Central memory CD4-positive, alpha-beta T cell (primary cell): ENCODE measurements around the gene ZSWIM3.

Source experiments
- DNase-seq: peaks from one replicate; pipeline ENCODE4 v3.0.0; 2022

Gene ZSWIM3

GRCh38 chr20:45833030-45833882, 24.2 kb upstream of the ZSWIM3 start, which contains the start of gene SNX21:
Gene SNX21 (plus strand): TSS chr20:45833799. CDS start chr20:45833920, 121 bp downstream.
- peak; percentile 18 for DNase-seq

DNA sequence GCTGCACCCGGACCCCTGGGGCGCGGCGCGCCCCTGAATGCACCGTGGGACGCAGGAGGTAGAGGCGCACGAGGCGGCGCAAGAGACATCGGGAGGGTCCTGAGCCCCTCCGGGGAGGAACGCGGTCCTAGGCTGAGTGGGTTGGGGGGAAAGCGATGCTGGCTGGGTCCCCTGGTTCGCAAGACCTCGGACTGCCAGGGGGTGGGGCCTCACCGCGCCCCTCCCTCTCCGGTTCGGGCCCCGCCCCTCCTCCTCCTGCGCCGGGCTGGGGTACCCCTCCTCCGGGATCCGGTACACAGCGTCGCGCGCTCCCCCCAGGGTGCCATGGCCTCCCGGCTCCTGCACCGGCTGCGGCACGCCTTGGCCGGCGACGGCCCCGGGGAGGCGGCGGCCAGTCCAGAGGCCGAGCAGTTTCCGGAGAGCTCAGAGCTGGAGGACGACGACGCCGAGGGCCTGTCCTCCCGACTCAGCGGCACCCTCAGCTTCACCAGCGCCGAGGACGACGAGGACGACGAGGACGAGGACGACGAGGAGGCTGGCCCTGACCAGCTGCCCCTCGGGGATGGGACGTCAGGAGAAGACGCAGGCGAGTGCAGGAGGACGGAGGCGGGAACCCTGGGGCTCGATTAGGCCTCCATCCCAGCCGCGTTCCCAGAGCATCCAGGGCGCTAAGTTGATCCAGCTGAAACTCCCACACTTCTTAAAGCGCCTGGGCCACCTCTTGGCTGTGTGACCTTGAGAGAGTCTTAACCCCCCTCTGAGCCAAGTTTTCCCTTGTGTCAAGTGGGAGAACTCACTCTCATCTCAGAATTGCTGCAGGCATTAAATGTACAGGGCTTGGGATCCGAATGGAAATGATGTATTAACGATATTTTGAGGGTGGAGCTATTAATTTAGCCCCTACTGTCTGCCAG, 23.3 kb upstream of the ZSWIM3 start:
- peak; percentile 10 for DNase-seq

DNA sequence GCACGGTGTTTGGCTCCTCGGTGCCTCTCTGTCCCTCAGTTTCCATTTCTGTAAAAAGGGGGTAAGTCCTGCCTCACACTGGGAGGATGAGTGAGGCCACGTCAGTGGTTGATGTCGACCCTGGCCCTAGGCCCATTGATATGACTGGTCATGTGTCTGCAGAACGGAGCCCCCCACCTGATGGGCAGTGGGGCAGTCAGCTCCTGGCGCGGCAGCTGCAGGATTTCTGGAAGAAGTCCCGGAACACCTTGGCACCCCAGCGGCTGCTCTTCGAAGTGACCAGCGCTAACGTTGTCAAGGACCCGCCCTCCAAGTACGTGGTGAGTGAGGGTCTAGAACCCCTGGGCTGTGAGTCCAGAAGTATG, 22.6 kb upstream of the ZSWIM3 start:
- DNase-seq = no peak

DNA sequence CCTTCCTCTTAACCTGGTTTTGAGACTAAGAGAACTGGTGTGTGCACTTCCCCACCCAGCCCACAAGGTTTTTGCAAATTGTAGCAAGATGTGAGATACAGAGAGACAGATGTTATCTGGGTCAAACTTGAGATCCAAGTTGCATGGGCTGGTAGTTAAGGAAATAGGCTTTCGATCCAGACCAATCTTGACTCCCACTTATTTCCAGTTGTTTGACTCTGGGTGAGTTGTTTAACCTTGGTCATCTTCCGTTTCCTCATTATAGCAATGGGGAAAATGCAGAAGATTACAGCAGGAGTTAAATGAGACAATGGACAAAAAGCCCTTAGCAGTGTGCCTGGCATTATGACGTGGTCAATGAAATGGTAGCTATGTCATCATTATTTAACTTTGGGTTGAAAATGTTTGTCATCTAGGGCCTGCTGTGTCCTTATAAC, 22.1 kb upstream of the ZSWIM3 start:
- no peak for DNase-seq

DNA sequence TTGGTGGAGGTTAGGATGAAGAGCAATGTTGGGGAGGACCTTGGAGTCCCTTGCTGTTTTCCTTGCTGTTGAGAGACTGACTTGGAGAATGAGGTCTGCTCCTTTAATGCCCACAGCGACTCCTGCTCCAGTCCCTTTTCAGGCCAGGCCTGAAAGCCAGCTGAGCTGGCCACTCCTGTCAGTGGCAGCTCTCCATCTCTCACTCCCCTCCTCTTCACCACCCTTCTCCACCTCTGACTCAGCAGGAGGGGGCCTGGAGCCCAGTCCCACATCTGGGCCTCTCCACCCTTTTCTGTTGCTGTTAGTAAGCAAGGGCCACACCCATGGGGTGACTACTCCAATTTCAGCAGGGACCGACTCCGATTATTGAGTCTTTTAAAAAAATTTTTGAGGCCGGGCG, 21.6 kb upstream of the ZSWIM3 start:
- no peak for DNase-seq

- DNase-seq = no peak
These were observed 20.6 kb upstream of the ZSWIM3 start for GRCh38 chr20:45836841-45837240.

DNA sequence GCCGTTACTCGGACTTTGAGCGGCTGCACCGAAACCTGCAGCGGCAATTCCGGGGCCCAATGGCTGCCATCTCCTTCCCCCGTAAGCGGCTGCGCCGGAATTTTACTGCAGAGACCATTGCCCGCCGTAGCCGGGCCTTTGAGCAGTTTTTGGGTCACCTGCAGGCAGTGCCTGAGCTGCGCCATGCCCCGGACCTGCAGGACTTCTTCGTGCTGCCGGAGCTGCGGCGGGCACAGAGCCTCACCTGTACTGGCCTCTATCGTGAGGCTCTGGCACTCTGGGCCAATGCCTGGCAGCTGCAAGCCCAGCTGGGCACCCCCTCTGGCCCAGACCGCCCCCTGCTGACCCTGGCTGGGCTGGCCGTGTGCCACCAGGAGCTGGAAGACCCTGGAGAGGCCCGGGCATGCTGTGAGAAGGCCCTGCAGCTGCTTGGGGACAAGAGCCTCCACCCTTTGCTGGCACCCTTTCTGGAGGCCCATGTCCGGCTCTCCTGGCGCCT, 16.7 kb upstream of the ZSWIM3 start:
- DNase-seq = no peak

DNA sequence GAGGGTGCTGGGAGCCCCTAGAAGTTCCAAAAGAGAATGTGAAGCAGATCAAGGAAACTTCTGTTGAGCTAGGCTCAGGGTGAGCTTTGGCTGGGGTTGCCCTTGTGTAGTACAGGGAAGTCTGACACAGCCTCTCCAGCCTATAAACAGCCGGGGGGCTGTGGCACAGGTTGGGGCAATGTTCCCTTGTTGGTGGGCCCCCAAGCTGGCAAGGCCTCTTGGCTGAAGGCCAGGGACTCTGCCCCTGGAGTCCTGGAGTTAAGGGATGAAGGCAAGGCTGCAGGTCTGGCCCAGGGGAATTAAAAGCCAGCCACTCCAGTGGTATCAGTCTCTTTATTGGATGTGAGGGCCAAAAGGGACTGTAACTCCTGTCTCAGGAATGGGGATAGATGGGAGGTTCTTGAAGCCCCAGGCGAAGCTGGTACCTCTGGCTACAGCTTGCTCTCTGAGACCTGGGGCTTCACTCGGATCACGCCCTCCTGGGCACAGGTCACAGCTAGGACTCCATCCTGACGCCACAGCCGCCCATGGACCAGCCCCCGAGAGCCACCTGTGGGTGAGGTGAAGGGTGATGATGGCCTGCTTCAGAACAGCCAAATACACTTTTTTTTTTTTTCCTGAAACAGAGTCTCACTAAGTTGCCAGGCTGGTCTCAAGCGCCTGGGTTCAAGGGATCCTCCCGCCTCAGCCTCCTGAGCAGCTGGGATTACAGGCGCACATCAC, 15.8 kb upstream of the ZSWIM3 start:
- DNase-seq = no peak

GRCh38 chr20:45842169-45842812, 15.1 kb upstream of the ZSWIM3 start:
- DNase-seq = no peak

- DNase-seq = no peak
These were observed 13.9 kb upstream of the ZSWIM3 start for GRCh38 chr20:45843506-45843905.

DNA sequence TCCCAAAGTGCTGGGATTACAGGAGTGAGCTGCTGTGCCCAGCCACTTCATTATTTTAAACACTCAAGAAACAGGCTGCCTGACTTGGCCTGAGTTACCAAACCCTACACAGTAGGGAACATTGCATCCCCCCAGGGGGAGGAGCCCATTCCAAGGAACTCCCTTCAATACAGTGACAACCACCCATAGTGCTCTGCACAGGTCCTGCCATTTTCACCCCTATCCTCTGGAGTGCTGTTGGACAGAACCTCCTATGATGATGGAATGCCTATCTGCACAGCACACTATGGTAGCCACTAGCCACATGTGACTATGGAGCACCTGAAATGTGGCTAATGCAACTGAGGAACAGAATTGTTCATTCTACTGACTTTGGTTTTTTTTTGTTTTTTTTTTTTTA, 12.0 kb upstream of the ZSWIM3 start:
- no peak for DNase-seq

DNA sequence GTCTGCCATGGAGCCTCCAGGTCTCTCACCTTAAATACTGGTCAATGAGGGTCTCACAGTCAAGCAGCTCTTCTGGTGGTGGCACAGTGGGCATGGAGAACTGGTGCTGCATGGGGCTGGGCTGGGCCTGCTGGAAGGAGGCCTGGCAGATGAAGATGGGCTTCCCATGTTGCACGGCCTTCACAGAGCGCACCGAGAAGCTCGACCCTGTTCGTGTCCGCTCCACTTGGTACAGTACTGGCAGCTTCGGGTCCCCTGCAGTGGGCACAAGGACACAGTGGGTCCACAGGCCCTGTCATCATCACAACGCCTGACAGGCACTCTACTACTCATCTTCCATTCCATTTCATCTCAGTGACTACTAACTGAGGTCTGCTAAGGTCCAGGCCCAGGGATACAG, 9.0 kb upstream of the ZSWIM3 start:
- no peak for DNase-seq

DNA sequence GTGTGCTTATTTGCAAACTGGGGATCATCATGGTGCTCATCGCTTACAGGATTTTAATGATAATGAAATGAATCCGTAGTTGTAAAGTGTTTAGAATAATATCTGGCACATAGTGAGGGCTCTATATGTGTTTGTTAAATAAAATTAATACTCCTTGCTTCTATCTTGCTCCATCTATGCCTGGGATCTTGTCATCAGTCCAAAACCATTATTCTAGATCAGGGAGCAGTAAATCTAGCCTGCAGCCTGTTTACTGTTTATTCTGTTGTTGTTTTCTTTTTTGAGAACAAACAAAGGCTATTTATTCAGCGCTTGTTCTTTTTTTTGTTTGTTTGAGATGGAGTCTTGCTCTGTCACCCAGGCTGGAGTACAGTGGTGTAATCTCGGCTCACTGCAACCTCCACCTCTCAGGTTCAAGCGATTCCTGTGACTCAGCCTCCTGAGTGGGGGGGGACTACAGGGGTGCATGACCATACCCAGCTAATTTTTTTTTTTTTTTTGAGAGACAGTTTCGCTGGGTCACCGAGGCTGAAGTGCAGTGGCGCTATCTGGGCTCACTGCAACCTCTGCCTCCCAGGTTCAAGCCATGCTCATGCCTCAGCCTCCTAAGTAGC, 8.3 kb upstream of the ZSWIM3 start:
- DNase-seq = no peak

DNA sequence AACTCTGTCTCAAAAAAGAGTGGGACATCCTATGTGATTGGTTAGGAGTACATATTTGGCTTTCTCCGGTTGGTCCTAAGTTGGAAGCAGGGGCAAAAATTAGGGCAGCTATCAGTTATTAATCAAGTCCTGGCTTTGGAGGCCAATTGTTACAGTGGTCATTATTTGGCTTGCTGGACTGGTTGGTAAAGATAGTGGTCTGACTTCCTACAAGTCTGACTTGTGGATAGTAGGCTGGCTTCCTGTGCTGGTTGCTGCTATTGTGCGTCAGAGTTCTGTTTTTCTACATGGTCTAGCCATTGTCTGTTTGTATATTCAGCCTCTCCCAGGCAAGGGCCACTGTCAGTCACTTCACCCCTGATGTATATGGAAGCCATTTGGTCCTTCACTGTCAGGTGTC, 7.2 kb upstream of the ZSWIM3 start:
- no peak for DNase-seq

GRCh38 chr20:45850926-45851325, 6.5 kb upstream of the ZSWIM3 start:
- DNase-seq = no peak

DNA sequence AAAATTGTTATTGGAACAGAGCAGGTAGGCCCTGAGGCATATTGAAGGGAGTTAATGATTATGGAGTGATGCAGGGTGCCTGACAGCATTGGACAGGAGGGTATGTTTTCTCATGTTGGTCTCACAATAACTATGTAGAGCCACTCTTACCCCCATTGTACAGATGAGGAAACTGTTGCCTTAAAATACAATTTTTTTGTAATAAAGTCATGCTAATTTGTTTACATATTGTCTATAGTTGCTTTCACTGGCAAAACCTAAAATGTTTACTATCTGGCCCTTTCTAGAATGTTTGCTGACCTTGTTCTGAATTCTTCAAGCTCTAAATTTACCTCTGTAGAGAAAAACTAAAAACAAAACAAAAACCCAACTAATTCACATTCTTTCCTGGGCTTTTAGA, 5.9 kb upstream of the ZSWIM3 start:
- no peak for DNase-seq

DNA sequence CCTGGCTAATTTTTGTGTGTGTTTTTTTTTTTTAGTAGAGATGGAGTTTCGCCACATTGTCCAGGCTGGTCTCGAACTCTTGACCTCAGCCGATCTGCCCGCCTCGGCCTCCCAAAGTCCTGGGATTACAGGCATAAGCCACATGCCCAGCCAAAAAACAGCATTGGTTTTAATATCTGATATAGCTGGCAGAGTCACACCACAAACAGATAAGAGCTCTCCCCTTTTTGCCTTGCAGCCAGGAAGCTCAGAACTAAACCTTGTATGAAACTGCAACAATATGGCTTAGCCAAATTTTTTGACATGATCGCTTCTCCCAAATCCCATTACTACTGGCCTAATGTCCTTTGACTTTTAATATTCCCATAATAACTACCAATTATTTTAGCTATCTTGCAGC, 5.1 kb upstream of the ZSWIM3 start:
- DNase-seq = no peak

- DNase-seq = no peak
These were observed 3.9 kb upstream of the ZSWIM3 start for GRCh38 chr20:45853484-45853883.

GRCh38 chr20:45857882-45858216, 435 bp downstream of the ZSWIM3 start:
- DNase-seq = no peak

- DNase-seq = no peak
These were observed 2.5 kb downstream of the ZSWIM3 start for GRCh38 chr20:45859916-45860315.

DNA sequence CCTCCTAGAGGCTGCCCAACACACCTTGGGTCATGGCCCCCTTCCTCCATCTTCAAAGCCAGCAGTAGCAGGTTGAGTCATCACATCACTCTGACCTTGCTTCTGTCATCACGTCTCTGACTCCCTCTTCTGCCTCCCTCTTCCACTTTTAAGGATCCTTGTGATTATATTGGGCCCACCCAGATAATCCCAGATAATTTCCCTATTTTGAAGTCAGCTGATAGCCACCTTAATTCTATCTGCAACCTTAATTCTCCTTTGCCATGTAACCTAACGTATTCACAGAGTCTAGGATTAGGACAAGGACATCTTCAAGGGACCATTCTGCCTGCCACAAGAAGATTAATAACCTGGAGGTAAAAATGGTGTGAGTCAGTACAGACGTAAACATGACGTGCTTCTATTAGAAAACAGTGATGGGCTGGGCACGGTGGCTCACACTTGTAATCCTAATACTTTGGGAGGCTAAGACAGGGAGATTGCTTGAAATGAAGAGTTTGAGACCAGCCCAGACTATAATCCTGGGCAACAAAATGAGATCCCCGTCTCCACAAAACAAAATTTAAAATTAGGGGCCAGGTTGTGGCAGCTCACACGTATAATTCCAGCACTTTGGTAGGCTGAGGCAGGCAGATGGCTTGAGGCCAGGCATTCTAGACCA, 3.3 kb downstream of the ZSWIM3 start:
- no peak for DNase-seq
